Parathyroid adenoma (tissue), 2 donors: ENCODE measurements around the gene SMIM31.

ENCODE experiments used
- H2AFZ ChIP-seq: fragments of 300-600 bp; sonication (generic); one replicate; pipeline ENCODE4 v1.7.0; 2017; ENCODE audit warnings: antibody characterized with exemption, mild to moderate bottlenecking
- H3K27ac ChIP-seq: fragments of 300-600 bp; sonication (generic); one replicate; pipeline ENCODE4 v1.7.0; 2017
- H3K27me3 ChIP-seq: fragments of 300-600 bp; sonication (generic); one replicate; pipeline ENCODE4 v1.7.0; 2017; ENCODE audit warnings: low read length; ENCODE audit not compliant: control insufficient read depth, insufficient read depth
- H3K36me3 ChIP-seq: fragments of 300-600 bp; sonication (generic); one replicate; pipeline ENCODE4 v1.7.0; 2017; ENCODE audit warnings: low read length; ENCODE audit not compliant: control insufficient read depth, insufficient read depth
- H3K4me1 ChIP-seq: fragments of 300-600 bp; sonication (generic); one replicate; pipeline ENCODE4 v1.7.0; 2017; ENCODE audit warnings: control low read depth
- H3K4me2 ChIP-seq: fragments of 300-600 bp; sonication (generic); one replicate; pipeline ENCODE4 v1.7.0; 2017; ENCODE audit warnings: low read length
- H3K4me3 ChIP-seq: fragments of 300-600 bp; sonication (generic); one replicate; pipeline ENCODE4 v1.7.0; 2017; ENCODE audit warnings: low read depth, low read length
- H3K79me2 ChIP-seq: fragments of 300-600 bp; sonication (generic); one replicate; pipeline ENCODE4 v1.7.0; 2017; ENCODE audit warnings: control low read depth
- H3K9ac ChIP-seq: fragments of 300-600 bp; sonication (generic); one replicate; pipeline ENCODE4 v1.7.0; 2017; ENCODE audit warnings: mild to moderate bottlenecking
- H3K9me3 ChIP-seq: fragments of 300-600 bp; sonication (generic); one replicate; pipeline ENCODE4 v1.7.0; 2017; ENCODE audit warnings: low read length; ENCODE audit not compliant: control insufficient read depth
- CTCF ChIP-seq: fragments of 300-600 bp; sonication (generic); IDR thresholded peaks from one replicate; pipeline ENCODE4 v1.7.0; 2017; ENCODE audit warnings: antibody characterized with exemption, mild to moderate bottlenecking
- donor health status: primary hyperparathyroidism.

SMIM31 gene

GRCh38 chr4:164730705-164731393 lies 23.1 kb upstream of the SMIM31 start:
- no peak for TF ChIP-seq CTCF
- no peak overlapping the region for H3K27ac ChIP-seq
- no peaks in the 10 kb centered on the region for H3K4me1 ChIP-seq
- no peaks in the 10 kb centered on the region for H3K9me3 ChIP-seq
- no peak overlapping the region for H3K4me2 ChIP-seq
- no peaks in the 10 kb centered on the region for H3K27me3 ChIP-seq
- H3K79me2 ChIP-seq = no peaks in the 10 kb centered on the region
- H2AFZ ChIP-seq = no peak overlapping the region
- H3K36me3 ChIP-seq = no peaks in the 10 kb centered on the region
- H3K4me3 ChIP-seq = no peak overlapping the region
- no peak overlapping the region for H3K9ac ChIP-seq

DNA sequence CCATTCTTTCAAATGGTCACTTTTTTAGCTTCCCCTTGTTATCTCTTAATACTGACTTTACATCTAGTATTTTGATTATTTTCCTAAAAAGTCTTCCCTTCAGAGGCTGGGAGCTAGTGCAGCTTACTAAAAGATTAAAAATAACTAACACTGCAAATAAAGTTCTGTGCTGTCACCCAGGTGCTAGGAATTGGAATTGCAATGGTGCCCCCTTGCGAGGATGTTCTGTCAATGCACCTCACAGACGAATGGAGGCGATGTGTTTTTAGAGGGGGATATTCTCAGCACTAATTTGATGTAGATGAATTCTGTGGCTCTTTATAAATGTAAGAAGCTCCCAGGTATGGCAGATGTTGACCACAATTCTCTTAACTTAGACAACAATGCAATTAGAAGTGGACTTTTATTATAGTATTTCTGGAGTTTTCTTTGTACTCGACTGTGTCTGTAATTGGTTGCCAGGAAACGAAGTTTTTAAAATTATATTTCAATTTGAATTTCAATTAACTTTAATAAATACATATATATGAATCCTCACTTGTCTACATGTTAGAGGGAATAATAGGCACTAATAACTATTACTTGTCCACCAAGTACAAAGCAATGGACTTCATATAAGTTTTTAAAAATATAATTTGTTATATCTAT lies 22.0 kb upstream of the SMIM31 start:
- Histone ChIP-seq H2AFZ (no peak overlapping the region), H3K27ac (no peak overlapping the region), H3K36me3 (no peaks in the 10 kb centered on the region), H3K27me3 (no peaks in the 10 kb centered on the region), H3K9me3 (no peaks in the 10 kb centered on the region), H3K4me2 (no peak overlapping the region), H3K79me2 (no peaks in the 10 kb centered on the region), H3K4me3 (no peak overlapping the region), H3K9ac (no peak overlapping the region), H3K4me1 (no peaks in the 10 kb centered on the region)
- peak; percentile 53 for TF ChIP-seq CTCF

GRCh38 chr4:164734484-164734883 lies 19.4 kb upstream of the SMIM31 start:
- no peak overlapping the region for H3K4me2 ChIP-seq
- no peaks in the 10 kb centered on the region for H3K27me3 ChIP-seq
- no peak overlapping the region for H3K9ac ChIP-seq
- no peak overlapping the region for H3K4me3 ChIP-seq
- no peaks in the 10 kb centered on the region for H3K4me1 ChIP-seq
- no peak overlapping the region for H3K27ac ChIP-seq
- H3K79me2 ChIP-seq = no peaks in the 10 kb centered on the region
- H2AFZ ChIP-seq = no peak overlapping the region
- H3K36me3 ChIP-seq = no peaks in the 10 kb centered on the region
- H3K9me3 ChIP-seq = no peaks in the 10 kb centered on the region
- TF ChIP-seq CTCF = no peak

DNA sequence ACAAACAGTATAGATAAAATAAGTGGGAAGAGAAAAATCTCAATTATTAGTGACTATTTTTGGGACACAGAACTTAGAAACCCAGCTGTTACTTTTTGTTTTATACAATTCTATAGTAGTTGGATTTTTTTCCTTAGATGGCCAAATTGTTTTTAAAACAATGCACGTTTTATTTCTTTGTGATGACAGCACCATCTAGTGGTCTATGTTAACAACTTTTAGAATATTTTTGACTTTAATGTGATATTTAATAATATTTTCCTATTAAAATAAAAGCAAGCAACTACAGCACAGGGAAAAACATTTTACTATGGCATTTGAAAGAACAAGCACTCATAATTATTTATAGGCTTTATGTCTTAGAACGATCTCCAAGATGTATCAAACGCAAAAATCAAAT lies 5.6 kb upstream of the SMIM31 start:
- Histone ChIP-seq H3K4me2 (no peak overlapping the region), H3K27ac (no peak overlapping the region), H3K27me3 (no peaks in the 10 kb centered on the region), H3K9ac (no peak overlapping the region), H3K4me3 (no peak overlapping the region), H3K79me2 (no peaks in the 10 kb centered on the region), H3K4me1 (no peaks in the 10 kb centered on the region), H3K36me3 (no peaks in the 10 kb centered on the region), H3K9me3 (no peaks in the 10 kb centered on the region), H2AFZ (no peak overlapping the region)
- no peak for TF ChIP-seq CTCF

GRCh38 chr4:164755432-164755831 lies 1.5 kb downstream of the SMIM31 start:
- Histone ChIP-seq H3K9ac (no peak overlapping the region), H3K27ac (no peak overlapping the region), H3K79me2 (no peaks in the 10 kb centered on the region), H3K4me3 (no peak overlapping the region), H3K9me3 (no peaks in the 10 kb centered on the region), H2AFZ (no peak overlapping the region), H3K27me3 (no peaks in the 10 kb centered on the region), H3K36me3 (no peaks in the 10 kb centered on the region), H3K4me1 (no peaks in the 10 kb centered on the region), H3K4me2 (no peak overlapping the region)
- no peak for TF ChIP-seq CTCF
